ENCODE measurements around the gene ACAP1.

ACAP1 gene

GRCh38 chr17:7308625-7309433, 27.5 kb upstream of the ACAP1 start:
- no peak for TF ChIP-seq CREB1 (IDR thresholded peaks at IDR 0.05; ENCODE audit: low read depth)
- peak; percentile 46; the same call in 1 of the 2 replicates for TF ChIP-seq REST (IDR thresholded peaks at IDR 0.05; ENCODE audit: low read depth)
- TF ChIP-seq TAF1 (IDR thresholded peaks at IDR 0.05; ENCODE audit: low read depth): peak; percentile 52

- TF ChIP-seq USF1 (IDR thresholded peaks at IDR 0.05): no peak
- no peak for TF ChIP-seq TAF1 (IDR thresholded peaks at IDR 0.05; ENCODE audit: low read depth)
- TF ChIP-seq YY1 (IDR thresholded peaks at IDR 0.05; ENCODE audit: low read depth): no peak
- TF ChIP-seq REST (IDR thresholded peaks at IDR 0.05; ENCODE audit: low read depth): no peak
- TF ChIP-seq NFIC (IDR thresholded peaks at IDR 0.05): no peak
- TF ChIP-seq RAD21 (IDR thresholded peaks at IDR 0.05; ENCODE audit: low read depth): no peak
- no peak for TF ChIP-seq EGR1 (IDR thresholded peaks at IDR 0.05)
- TF ChIP-seq MAX (IDR thresholded peaks at IDR 0.05): no peak
- TF ChIP-seq ZBTB7A (IDR thresholded peaks at IDR 0.05; ENCODE audit: low read depth): no peak
- TF ChIP-seq EP300 (IDR thresholded peaks at IDR 0.05; ENCODE audit: borderline replicate concordance): no peak
- TF ChIP-seq CEBPB (IDR thresholded peaks at IDR 0.05): no peak
- no peak for TF ChIP-seq TCF12 (IDR thresholded peaks at IDR 0.05; ENCODE audit: low read depth)
- no peak for TF ChIP-seq TEAD4 (IDR thresholded peaks at IDR 0.05)
- TF ChIP-seq FOXM1 (IDR thresholded peaks at IDR 0.05; ENCODE audit: borderline replicate concordance, low read depth): no peak
- TF ChIP-seq CREB1 (IDR thresholded peaks at IDR 0.05; ENCODE audit: low read depth): no peak
Observed at GRCh38 chr17:7309628-7310027, 26.7 kb upstream of the ACAP1 start.

- TF ChIP-seq CREB1 (IDR thresholded peaks at IDR 0.05; ENCODE audit: low read depth) (no peak), EP300 (IDR thresholded peaks at IDR 0.05; ENCODE audit: borderline replicate concordance) (no peak), NFIC (IDR thresholded peaks at IDR 0.05) (no peak), REST (IDR thresholded peaks at IDR 0.05; ENCODE audit: low read depth) (no peak), FOXM1 (IDR thresholded peaks at IDR 0.05; ENCODE audit: borderline replicate concordance, low read depth) (no peak), TCF12 (IDR thresholded peaks at IDR 0.05; ENCODE audit: low read depth) (no peak), ZBTB7A (IDR thresholded peaks at IDR 0.05; ENCODE audit: low read depth) (no peak), MAX (IDR thresholded peaks at IDR 0.05) (no peak)
Observed at GRCh38 chr17:7311110-7311705, 25.1 kb upstream of the ACAP1 start.

- TF ChIP-seq USF1 (IDR thresholded peaks at IDR 0.05) (no peak), CEBPB (IDR thresholded peaks at IDR 0.05) (no peak), CREB1 (IDR thresholded peaks at IDR 0.05; ENCODE audit: low read depth) (no peak), ZBTB7A (IDR thresholded peaks at IDR 0.05; ENCODE audit: low read depth) (no peak), RAD21 (IDR thresholded peaks at IDR 0.05; ENCODE audit: low read depth) (no peak), REST (IDR thresholded peaks at IDR 0.05; ENCODE audit: low read depth) (no peak), TCF12 (IDR thresholded peaks at IDR 0.05; ENCODE audit: low read depth) (no peak), EGR1 (IDR thresholded peaks at IDR 0.05) (no peak), TEAD4 (IDR thresholded peaks at IDR 0.05) (no peak), EP300 (IDR thresholded peaks at IDR 0.05; ENCODE audit: borderline replicate concordance) (no peak), NFIC (IDR thresholded peaks at IDR 0.05) (no peak), MAX (IDR thresholded peaks at IDR 0.05) (no peak), FOXM1 (IDR thresholded peaks at IDR 0.05; ENCODE audit: borderline replicate concordance, low read depth) (no peak)
Observed at GRCh38 chr17:7312432-7313087, 23.8 kb upstream of the ACAP1 start.
